GM19438 (cell line): ENCODE results near the gene FXYD6.

Experiments used
- ATAC-seq: cut with Tn5 transposase; IDR thresholded peaks from one replicate; pipeline ENCODE4 v1.9.1; 2021; ENCODE audit warnings: low read depth; ENCODE audit not compliant: unreplicated experiment

The FXYD6 gene

DNA sequence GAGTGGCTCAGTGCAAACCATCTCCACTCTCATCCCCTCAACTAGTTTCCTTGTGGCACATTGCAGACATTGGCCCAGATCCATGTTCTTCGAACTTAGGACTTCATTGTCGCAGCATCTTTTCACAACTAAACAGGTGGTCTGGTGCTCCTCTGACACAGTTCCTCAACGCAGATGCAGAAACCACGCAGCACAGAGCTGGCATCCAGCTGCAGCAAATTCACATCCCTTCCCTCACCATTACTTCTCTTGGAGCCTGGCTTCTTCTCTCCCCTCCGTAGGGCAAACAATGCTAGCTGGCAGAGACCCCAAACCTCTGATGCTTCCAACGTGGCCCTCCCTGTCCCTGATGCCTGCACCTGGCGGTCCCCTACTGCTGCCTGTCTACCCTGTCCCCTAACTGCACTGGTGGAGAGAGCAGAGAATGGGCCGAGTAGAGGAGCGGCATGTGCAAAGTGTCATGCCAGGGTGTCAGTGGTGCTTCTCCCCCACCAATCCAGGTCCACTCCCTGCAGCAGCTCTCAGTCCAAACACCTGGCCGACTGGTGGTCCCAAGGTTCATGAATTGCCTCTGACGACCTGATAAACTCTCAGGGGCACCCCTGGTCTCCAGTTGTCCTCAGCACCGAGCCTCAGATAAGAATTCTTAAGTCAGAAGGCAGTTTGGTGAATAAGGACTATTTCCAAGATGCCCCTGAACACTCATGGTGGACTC lies 34.6 kb upstream of the FXYD6 start:
- ATAC-seq, result no peak

DNA sequence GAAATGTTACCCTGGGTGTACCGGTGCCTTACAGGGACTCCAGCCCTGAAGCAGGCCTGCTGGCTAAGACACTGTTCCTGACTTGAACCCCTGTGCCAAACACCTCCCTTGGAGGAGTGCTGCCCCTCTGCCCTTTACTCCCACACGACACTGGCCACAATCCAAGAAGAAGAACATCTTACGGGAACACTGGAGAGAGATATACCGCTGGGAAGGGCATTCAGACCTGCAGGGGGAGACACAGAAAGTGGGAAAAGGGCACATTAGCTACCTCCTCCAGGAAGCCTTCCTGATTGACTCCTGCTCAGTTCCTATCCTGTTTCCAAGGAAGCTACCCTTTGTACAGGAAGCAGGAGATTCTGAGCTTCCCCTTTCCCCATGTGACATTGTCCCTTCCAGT lies 34.1 kb upstream of the FXYD6 start:
- no peak for ATAC-seq

DNA sequence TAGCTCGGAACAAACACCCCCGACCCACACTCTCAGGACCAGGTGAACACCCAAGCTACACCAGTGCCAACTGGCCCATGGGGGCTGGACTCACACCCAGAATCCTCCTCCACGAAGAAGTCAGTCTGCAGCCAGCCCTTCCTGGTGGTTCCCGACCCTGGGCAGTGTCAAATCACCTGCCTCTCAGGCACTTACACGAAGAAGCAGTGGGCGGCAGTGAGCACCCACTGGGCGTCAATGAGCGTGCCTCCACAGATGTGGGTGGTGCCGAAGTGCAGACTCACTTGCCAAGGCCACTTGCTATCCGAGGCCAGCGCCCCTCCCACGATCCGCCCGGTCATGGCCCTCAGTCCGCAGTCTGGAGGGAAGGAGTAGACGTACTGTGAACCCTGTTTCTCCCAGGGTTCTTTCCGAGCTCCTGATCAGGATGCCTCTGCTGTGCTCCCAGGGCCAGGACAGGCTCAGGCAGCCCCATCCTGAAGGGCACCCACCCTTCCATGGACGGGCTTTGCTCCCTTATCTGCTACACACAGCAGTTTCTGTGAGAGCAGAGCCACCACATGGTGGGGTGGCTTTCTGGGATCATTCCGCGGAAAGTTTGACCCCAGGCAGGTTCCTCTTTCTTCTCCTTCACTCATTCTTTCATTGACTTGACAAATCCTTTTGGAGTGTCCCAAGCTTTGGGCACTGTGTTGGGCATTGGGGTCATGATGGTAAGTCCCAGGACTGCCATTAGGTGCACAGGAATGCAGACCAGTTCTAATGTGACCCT lies 33.3 kb upstream of the FXYD6 start:
- no peak for ATAC-seq

DNA sequence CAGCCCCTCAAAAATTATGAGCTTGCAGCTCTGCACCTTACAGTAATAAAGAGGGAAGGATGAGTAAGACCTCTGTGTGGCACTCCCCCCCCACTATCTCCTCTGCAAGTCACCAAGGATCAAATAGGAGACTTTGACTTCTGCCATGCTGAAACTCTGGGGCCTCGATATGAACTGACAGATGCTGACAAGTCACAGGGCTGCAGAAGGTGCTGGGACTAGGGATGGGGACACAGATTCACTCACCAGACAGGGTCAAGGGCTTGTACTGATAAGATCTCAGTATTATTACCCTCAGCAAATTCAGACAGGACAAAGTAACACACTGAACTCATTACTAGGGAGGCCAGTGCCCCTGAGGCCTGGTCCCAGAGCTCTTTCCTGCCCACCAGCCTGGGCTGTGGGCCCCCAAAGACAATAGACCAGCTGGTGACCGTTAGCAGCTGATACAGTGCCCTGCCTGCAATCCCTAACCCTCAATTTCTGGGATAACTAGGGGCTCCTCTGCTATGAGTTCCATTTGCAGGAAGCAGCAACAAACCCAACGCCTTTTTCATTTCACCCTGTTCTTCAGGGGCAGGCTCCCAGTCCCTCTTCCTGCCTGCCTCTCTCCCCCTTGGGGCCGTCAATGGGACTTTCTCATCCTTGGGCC lies 32.6 kb upstream of the FXYD6 start:
- no peak for ATAC-seq

DNA sequence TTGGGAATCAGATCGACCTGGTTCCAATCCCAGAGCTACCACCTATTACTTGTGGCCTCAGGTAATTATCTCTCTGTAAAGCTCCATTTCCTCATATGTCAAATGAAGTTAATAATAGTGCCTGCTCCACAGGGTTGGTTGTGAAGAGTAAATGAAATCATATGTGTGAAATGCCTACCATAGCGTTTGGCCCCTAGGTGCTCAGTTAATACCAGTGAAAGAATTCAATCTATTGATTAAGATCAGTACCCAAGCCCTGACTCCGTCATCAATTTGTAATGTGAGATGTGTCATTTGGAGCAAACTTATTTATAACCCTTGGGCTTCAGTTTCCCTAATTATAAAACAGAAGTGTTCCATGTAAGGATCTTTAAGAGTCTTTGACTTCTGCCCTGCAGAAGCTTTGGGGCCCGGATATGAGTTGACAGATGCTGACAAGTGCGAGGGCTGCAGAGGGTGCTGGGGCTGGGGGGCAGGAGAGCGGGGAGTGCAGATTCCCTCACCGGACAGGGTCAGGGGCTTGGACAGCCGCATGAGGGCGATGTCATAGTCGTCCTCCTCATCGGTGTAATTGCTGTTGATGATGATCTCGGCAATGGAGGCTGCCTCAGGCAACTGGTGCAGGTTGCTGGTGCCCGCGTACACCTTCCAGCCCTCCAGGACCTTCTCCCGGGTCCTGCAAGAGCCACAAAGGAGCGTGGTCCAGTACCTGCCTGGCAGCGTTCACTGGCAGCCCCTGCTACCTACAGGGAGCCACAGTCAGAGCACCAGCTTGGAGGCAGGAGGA lies 31.8 kb upstream of the FXYD6 start:
- no peak for ATAC-seq

- ATAC-seq, result peak; percentile 85
Measured at GRCh38 chr11:117907276-117908108, 31.0 kb upstream of the FXYD6 start.

DNA sequence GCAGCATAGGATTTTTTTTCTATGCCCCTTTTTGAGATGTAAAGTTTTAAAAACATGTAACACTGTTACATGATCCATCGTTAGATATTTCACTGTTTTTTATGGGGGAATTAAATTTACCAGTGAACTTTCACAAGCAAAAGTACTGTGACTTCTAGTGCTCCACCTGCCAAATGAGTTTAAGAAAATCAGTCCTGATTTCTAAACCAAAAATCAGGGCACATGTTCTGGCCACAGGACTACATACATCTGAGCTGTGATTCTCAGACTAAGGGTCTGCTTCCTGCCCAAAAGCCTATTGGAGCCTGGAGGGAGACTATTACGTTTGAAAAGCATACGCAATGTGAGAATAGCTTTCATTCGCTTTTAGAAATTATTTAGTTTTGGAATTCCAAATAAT lies 30.3 kb upstream of the FXYD6 start:
- ATAC-seq, result no peak

- no peak for ATAC-seq
Measured at GRCh38 chr11:117906126-117906525, 29.7 kb upstream of the FXYD6 start.

- ATAC-seq, result no peak
Measured at GRCh38 chr11:117905524-117905923, 29.1 kb upstream of the FXYD6 start.

- no peak for ATAC-seq
Measured at GRCh38 chr11:117903505-117904382, 27.3 kb upstream of the FXYD6 start.

DNA sequence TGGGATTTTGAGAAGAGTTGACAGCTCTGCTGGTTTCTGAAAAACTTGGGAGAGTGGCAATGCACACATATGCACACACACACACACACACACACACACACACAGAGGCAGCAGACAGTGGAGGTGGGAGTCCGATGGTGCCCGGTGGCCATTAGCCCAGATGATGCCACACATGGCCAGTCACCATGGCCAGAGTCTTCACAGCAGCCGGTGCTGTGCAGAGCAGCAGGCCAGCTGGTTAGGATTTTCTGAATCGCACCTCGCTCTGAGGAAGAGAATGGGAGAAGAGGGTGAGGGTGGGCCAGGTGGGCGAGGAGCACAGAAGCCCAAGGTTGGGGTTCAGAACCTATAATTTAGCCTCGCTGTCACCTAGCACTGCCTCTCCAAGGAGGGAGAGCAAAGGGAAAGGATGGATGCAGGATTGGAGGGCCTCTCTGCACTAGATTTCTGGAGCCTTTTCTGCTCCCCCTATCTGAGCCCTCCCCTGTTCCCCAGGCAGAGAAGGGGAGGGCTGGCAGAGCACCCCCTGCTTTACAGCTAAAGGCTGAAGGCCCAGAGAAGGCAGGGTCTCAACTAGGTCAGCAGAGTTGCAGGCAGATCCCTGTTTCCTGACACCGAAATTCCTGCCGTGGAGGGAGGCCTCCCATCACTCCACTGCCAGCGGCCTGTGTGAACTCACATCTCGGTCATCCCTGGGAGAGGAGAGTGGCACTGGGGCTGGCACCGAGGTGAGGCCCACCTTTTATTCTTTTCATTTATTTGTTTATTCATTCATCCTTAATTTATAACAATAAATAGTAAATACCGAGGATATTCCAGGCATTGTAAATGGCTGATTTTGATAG lies 25.8 kb upstream of the FXYD6 start:
- ATAC-seq, result no peak

DNA sequence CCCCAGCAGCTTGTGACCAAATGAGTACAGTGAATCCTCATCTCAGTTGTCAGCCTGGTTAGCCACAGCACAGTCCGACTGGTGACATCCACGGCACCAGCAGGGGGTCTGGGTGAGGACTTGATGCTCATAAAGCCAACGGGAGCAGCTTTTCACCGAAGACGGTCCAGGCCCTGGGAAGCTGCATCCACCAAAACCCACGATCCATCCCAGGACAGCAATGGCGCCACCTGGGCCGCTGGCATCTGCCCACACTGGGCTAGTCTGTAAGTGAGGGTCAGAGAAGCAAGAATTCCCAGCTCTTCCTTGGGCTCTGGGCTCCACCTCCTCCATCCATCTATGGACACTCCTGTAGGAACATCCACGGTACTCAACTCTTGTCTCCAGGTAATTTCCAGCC lies 25.1 kb upstream of the FXYD6 start:
- no peak for ATAC-seq

DNA sequence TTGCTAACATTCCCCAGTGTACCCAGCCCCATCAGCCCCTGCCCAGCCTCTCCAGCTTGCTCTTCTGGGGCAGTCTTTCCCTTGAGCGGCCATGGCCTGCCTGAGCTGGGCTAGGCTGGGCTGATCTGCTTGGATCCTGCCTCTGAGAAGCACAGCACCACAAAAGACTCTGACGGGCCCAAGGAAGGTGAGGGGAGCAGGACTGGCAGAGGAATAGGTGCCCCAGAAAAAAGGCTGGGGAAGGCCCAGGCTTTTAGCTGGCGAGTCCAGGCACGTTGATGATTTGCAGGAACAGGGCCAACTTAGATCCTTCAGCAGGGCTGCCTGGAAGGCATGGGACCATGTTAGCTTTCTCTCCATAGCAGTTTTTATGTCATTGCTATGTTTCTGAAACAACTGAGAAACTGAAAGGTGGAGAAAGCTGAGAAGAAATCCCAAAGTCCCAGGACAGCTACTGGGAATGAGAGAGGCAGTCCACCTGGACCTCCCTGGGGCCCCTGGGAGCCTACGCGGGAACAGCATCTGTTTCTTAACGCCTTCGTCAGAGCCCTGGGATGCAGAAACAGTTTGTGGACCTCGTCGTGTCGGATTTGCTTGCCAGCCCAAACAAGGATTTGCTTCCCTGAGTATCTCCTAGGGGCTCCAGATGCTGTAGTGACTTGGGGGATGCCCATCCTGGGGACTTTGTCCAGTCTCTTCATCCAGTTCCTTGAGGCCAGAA lies 24.4 kb upstream of the FXYD6 start:
- ATAC-seq, result no peak

GRCh38 chr11:117900121-117900648 lies 23.7 kb upstream of the FXYD6 start:
- ATAC-seq, result no peak

DNA sequence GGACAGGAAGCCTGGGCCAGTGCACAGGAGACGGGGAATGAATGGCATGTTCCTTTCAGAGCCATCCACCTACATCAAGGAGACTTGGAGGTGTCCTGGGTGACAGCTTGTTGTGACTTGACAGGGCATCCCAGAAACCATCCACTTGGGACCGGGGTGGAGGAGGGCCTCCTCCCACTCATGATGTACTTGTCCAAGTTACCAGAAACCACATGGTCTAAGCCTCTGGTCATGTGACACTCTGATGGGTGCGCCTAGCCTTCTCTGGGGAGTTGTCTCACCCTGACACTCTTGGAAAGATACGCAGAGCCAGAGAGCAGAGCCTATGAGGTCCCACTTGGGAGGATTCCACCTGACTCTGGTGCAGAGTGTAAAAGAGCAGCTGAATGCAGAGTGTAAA lies 21.6 kb upstream of the FXYD6 start:
- ATAC-seq, result no peak

GRCh38 chr11:117892651-117893050 lies 16.2 kb upstream of the FXYD6 start:
- ATAC-seq, result no peak

- ATAC-seq, result no peak
Measured at GRCh38 chr11:117891362-117891761, 14.9 kb upstream of the FXYD6 start.
